GM03348 (cell line): ENCODE results near the gene CYP27A1.

Experiments used
- DNase-seq: peaks from one replicate; pipeline ENCODE4 v3.0.0; 2012; ENCODE audit warnings: low spot score

Gene CYP27A1

GRCh38 chr2:218773881-218774280 lies 8.1 kb upstream of the CYP27A1 start:
- DNase-seq, result no peak

- DNase-seq, result no peak
Measured at GRCh38 chr2:218776488-218776887, 5.5 kb upstream of the CYP27A1 start.

GRCh38 chr2:218777276-218777990 lies 4.5 kb upstream of the CYP27A1 start:
- DNase-seq, result no peak

GRCh38 chr2:218780046-218780445 lies 1.9 kb upstream of the CYP27A1 start:
- no peak for DNase-seq

- no peak for DNase-seq
Measured at GRCh38 chr2:218780851-218781690, 876 bp upstream of the CYP27A1 start.

- no peak for DNase-seq
Measured at GRCh38 chr2:218782528-218782844, 539 bp downstream of the CYP27A1 start.

- no peak for DNase-seq
Measured at GRCh38 chr2:218783688-218784087, 1.7 kb downstream of the CYP27A1 start.

GRCh38 chr2:218785103-218785502 lies 3.2 kb downstream of the CYP27A1 start:
- no peak for DNase-seq

GRCh38 chr2:218786133-218786532 lies 4.2 kb downstream of the CYP27A1 start:
- DNase-seq, result no peak

GRCh38 chr2:218788529-218789255 lies 6.7 kb downstream of the CYP27A1 start:
- DNase-seq, result no peak

GRCh38 chr2:218792433-218792832 lies 10.5 kb downstream of the CYP27A1 start:
- DNase-seq, result no peak

- DNase-seq, result no peak
Measured at GRCh38 chr2:218796691-218797090, 14.7 kb downstream of the CYP27A1 start.

- DNase-seq, result no peak
Measured at GRCh38 chr2:218798767-218799504, 17.0 kb downstream of the CYP27A1 start.

- DNase-seq, result no peak
Measured at GRCh38 chr2:218799990-218800389, 18.0 kb downstream of the CYP27A1 start.

GRCh38 chr2:218802386-218802994 lies 20.5 kb downstream of the CYP27A1 start:
- no peak for DNase-seq

GRCh38 chr2:218804817-218805216 lies 22.9 kb downstream of the CYP27A1 start:
- no peak for DNase-seq

- DNase-seq, result no peak
Measured at GRCh38 chr2:218805627-218806026, 23.7 kb downstream of the CYP27A1 start.

- peak; percentile 95 for DNase-seq
Measured at GRCh38 chr2:218806346-218806978, 24.5 kb downstream of the CYP27A1 start.

- DNase-seq, result no peak
Measured at GRCh38 chr2:218807626-218808025, 25.7 kb downstream of the CYP27A1 start.

- DNase-seq, result no peak
Measured at GRCh38 chr2:218809515-218809914, 27.6 kb downstream of the CYP27A1 start.

- no peak for DNase-seq
Measured at GRCh38 chr2:218810256-218810655, 28.3 kb downstream of the CYP27A1 start.
